Iris pigment epithelial cell (primary cell): ENCODE measurements around the gene SEPTIN5.
A peak's percentile ranks its signal among the peaks of the same experiment; 100 is the strongest.
"Not testable (repeated sequence)": the region's sequence is repeated elsewhere in the genome, so short reads cannot be mapped to it uniquely, and the experiment has no call there.

Experiments used
- DNase-seq: peaks from one replicate; pipeline ENCODE4 v3.0.0-alpha.2; 2011; ENCODE audit warnings: low read depth

The SEPTIN5 gene

GRCh38 chr22:19714312-19715187, at the start of gene SEPTIN5:
Gene SEPTIN5 (plus strand): TSS chr22:19714503. CDS start chr22:19714589, 86 bp downstream.
- DNase-seq = no peak

DNA sequence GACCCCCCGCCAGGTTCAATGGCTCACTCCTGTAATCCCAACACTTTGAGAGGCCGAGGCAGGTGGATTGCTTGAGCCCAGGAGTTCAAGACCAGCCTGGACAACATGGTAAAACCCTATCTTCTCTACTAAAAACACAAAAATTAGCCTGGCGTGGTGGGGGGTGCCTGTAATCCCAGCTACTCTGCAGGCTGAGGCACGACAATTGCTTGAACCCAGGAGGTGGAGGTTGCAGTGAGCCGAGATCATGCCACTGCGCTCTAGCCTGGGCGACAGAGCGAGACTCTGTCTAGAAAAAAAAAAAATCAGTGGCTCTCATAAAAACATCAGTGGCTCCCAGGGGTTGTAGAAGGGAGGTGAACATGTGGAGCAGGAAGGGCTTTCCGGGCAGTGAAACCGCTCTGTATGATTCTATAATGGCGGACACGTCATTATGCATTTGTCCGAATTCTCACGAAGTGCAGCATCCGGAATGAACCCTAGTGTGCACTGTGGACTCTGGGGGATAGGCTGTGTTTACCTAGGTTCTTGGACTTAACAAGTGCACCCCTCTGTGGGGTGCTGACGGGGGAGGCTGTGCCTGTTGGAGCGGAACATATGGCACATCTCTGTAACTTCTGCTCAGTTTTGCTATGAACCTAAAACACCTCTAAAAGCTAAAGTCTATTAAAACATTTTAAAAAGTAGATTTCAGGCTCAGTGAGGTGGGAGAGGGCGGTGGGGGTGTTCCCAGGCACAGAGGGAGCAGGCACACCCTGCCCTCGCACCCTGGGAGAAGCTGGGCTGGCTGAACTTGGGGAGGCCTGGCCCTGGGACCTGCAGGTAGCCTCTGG, 49.1 kb upstream of the SEPTIN5 start:
- no peak for DNase-seq

GRCh38 chr22:19665784-19666672, 48.3 kb upstream of the SEPTIN5 start:
- no peak for DNase-seq

DNA sequence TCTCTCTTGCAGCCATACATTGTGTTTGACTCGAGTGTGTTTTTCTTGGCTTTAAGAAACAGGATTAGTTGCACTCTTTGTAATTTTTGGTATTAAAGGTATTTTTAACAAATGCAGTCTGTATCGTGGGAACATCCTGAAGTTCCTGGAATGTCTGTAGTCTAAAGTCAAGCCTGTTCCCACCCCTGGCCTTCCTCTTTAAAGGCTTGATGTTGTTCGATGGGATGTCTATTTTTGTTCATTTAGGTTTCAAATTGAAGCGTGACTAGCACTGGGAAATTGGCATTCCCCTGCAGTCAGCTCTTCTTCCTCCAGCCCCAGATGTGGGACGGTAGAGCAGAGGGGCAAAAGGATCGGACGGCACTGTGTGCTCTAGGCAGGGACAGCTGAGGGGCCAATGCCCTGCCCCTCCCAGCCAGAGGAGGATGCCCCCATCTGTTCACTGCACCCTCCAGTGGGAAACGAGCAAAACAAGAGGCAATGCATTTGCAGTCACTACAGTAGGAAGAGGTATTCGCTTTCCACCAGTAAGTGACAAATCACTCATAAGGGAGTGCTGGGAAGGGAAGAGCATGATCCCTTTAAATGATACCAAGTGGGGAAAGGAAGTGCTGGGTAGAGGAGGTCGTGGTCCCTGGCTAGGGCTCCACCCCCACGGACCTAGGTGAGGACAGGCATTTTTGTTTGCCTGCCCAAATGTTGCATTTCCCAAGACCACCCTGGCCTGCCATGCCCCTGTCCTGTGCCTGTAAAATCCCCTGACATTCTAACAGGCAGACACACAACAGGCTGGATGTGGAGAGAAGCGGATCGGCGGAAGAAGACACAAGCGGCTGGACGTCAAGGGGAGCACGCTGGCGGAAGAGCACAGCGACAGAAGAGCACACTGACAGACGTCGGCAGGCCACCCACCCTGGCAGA, 47.4 kb upstream of the SEPTIN5 start:
- DNase-seq = peak; percentile 51

DNA sequence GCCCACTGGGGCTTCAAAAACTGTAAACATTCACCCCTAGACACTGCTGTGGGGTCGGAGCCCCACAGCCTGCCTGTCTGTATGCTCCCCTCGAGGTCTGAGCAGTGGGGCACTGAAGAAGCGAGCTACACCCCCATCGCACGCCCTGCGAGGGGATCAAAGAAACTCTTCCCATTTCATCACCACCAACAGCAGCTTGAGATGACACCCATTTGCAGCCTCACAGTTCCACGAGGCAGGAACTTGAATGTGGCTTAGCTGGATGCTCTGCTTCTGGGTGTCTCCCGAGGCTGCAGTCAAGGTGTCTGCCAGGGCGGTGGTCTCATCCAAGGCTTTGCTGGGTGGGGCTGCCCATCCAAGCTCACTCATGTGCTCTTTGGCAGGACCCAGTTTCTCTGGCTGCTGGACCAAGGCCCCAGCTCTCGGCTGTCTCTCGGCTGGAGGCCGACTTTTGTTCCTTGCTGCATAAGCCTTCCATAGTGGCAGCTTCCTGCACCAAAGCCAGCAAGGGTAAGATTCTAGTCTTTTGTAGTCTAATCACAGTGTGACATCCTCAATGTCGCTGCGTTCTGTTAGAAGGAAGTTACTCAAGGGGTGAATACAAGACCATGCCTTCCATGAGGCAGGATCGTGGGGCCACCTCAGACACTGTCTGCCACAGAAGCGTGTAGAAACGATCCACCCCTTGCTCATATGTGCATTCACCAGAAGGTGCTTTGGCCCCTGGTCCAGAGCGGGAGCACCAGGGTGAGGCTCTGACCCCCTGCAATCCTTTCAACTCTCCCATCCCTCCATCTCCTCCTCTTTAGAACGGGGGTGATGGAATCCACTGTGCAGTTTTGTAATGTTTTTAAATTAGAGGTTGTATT, 46.2 kb upstream of the SEPTIN5 start:
- DNase-seq = no peak

DNA sequence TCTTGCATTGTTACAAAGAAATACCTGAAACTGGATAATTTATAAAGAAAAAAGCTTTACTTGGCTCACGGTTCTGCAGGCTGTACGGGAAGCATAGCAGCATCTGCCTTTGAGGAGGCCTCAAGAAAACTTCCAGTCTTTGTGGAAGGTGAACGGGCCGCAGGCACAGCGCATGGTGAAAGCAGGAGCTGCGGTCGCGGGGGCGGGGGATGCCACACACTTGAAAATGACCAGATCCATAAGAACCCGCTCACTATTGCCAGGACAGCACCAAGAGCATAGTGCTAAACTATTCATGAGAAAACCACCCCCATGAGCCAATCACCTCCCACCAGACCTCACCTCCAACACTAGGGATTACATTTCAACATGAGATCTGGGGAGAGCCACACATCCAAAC, 45.6 kb upstream of the SEPTIN5 start:
- no peak for DNase-seq

DNA sequence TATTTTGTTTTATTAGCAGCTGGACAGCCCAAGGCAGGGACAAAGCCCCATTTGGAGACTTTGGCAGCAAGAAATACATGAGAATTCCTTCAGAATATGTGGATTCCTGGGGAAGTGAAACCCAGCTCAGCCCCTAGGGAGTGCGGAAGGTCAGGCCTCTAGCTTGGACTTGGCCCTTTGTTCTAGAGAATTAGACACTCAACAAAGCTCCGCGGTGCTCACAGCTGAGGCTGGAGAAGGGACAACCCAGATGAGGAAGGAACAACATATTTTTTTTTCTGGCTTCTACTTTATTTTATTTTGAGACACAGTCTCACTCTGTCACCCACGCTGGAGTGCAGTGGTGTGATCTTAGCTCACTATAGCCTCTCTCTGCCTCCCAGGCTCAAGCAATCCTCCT, 44.7 kb upstream of the SEPTIN5 start:
- no peak for DNase-seq

GRCh38 chr22:19671316-19671715, 43.0 kb upstream of the SEPTIN5 start:
- DNase-seq = no peak

DNA sequence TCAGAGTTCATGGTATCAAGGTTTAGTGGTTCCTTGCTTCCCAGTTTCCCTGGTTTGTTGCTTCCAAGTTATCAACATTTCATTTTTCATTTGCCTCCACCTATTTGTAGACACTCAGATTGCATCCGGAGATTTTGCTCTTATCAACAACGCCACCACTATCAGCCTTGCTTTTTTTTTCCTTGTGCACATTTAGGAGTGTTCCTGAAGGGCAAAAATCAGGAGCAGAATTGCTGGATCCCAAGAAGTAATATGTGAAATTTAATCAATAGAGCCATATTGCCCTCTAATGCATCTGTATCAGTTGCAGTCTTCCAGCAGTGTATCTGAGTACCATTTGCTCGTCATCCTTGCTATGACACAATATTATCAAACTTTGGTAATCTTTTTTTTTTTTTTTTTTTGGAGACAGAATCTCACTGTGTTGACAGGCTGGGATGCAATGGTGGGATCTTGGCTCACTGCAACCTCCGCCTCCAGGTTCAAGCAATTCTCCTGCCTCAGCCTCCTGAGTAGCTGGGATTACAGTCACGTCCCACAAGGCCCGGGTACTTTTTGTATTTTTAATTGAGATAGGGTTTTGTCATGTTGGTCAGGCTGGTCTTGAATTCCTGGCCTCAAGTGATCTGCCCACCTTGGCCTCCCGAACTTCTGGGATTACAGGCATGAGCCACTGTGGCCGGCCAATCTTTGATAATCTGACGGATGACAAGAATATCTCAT, 42.1 kb upstream of the SEPTIN5 start:
- no peak for DNase-seq

DNA sequence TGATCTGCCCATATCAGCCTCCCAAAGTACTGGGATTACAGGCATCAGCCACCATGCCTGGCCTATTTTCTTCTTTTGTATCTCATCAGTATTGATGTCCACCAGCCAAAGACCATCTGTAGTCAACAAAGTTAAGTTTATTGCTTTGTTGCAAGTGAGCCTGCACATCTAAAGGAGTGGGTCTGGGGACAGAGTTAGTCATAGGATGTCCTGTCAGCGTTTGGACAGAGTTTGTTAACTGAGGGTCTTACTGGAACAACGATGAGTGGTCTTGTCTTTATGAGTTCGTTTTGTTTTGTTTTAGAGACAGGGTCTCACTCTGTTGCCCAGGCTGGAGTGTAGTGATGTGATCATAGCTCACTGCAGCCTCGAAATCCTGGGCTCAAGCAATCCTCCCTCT, 40.6 kb upstream of the SEPTIN5 start:
- no peak for DNase-seq

GRCh38 chr22:19674129-19674928, 40.0 kb upstream of the SEPTIN5 start:
- peak; percentile 61 for DNase-seq

DNA sequence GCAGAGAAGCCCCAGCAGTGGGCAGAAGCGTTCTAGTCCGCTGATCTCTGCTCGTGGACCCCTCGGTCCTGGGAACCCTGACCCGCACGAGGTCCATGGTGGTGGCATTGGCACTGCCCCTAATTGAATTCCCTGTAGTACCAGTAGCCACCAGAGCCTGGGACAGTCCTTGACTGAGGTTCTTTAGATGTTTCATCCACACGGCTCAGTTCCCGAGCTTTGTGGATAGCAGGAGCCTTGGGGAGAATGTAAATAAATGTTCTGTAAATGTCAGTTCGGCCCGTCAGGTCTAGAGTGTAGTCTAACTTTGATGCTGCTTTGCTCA, 39.4 kb upstream of the SEPTIN5 start:
- DNase-seq = no peak

- DNase-seq = no peak
Observed at GRCh38 chr22:19675428-19675827, 38.9 kb upstream of the SEPTIN5 start.

- DNase-seq = not testable (repeated sequence)
Observed at GRCh38 chr22:19676437-19676836, 37.9 kb upstream of the SEPTIN5 start.

GRCh38 chr22:19678949-19679521, 35.3 kb upstream of the SEPTIN5 start:
- DNase-seq = no peak

DNA sequence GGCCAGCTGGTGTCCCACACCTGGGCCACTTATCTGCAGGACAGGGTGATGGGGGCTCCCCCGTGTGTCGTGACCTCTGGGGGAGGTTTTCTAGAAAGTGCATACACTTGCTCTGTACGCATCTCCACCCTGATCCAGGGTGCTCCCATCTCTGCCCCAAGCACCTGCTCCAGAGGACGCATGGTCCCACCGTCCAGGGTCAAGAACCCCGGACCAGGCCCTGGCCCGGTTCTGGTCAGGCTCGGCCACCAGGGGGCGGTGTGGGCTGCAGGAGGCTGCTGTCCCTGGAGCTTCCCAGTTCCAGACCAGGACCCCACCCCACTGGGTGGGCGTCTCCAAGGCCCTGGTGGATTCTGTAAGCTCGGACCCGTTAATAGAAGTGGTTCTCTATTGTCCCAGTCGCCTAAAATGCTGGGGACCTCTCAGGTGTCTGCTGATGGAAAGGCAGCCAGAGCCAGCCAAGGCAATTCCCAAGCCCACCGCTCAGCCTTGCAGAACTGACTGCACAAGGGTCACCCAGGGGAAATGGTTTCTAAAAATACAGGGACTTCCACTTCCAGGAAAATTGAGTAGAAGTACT, 34.7 kb upstream of the SEPTIN5 start:
- DNase-seq = no peak

DNA sequence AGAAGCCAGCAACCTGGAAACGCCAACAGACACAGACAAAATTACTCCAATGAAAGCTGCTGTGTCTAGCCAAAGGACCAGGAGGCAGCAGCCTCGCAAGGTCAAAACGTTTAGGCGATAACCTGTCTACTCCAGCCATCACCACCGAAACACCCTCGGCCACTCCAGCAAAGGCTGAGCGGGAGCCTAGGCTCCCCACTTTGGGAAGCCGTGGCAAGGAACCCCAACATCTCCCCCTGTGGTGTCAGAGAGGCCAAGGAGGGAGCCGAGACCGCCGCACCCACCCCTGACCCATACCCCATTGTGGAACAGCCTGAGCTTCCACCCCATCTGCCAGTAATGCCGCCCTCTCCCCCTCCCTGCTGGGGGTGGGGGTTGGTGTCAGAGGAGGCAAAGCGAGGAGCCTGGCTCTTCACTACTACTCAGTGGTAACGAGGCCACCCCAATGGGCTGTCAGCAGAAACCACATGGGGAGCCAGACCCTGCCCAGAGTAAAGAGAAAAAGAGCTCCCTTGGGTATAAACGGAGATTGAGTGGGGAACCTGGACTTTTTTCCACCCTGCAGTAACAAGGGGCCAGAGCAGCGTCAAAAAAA, 33.9 kb upstream of the SEPTIN5 start:
- no peak for DNase-seq
